GM21723 (cell line): Measurements from ENCODE around the gene ANKRD35.
"Not testable (repeated sequence)": the region's sequence is repeated elsewhere in the genome, so short reads cannot be mapped to it uniquely, and the experiment has no call there.

Experiments
- ATAC-seq: cut with Tn5 transposase; IDR thresholded peaks from one replicate; pipeline ENCODE4 v1.9.1; 2021; ENCODE audit warnings: mild to moderate bottlenecking, moderate library complexity; ENCODE audit not compliant: unreplicated experiment

Gene ANKRD35

GRCh38 chr1:145858238-145858900, 27.3 kb downstream of the ANKRD35 start:
- peak; percentile 7 for ATAC-seq

- no peak for ATAC-seq
Measured at GRCh38 chr1:145857170-145857569, 28.5 kb downstream of the ANKRD35 start.

GRCh38 chr1:145855426-145855948, 30.2 kb downstream of the ANKRD35 start:
- no peak for ATAC-seq

- no peak for ATAC-seq
Measured at GRCh38 chr1:145849356-145850160, 36.1 kb downstream of the ANKRD35 start.

GRCh38 chr1:145847827-145848226, 37.8 kb downstream of the ANKRD35 start:
- ATAC-seq: no peak

- peak; percentile 36 for ATAC-seq
Measured at GRCh38 chr1:145846201-145846612, 39.5 kb downstream of the ANKRD35 start.

- ATAC-seq: peak; percentile 69
Measured at GRCh38 chr1:145845514-145846161, 40.0 kb downstream of the ANKRD35 start, which contains the start of gene NUDT17. TSS of gene NUDT17 (plus strand) at chr1:145845630. CDS start at chr1:145845641, 11 bp downstream.

GRCh38 chr1:145845144-145845513, 40.5 kb downstream of the ANKRD35 start:
- peak; percentile 70 for ATAC-seq

GRCh38 chr1:145843031-145843430, 42.6 kb downstream of the ANKRD35 start:
- ATAC-seq: no peak

- no peak for ATAC-seq
Measured at GRCh38 chr1:145837656-145838055, 48.0 kb downstream of the ANKRD35 start.

- ATAC-seq: not testable (repeated sequence)
Measured at GRCh38 chr1:145830810-145831209, 54.9 kb downstream of the ANKRD35 start.

- ATAC-seq: no peak
Measured at GRCh38 chr1:145828367-145829026, 57.2 kb downstream of the ANKRD35 start.

- no peak for ATAC-seq
Measured at GRCh38 chr1:145827966-145828365, 57.7 kb downstream of the ANKRD35 start.

- ATAC-seq: no peak
Measured at GRCh38 chr1:145826030-145826429, 59.6 kb downstream of the ANKRD35 start.

GRCh38 chr1:145824499-145824842, 61.2 kb downstream of the ANKRD35 start:
- ATAC-seq: no peak

GRCh38 chr1:145823565-145824498, 61.8 kb downstream of the ANKRD35 start, which contains the start of the genes POLR3C and RNF115:
TSS of gene POLR3C (plus strand) at chr1:145824200. CDS start at chr1:145825777, 1,577 bp downstream.
TSS of gene RNF115 (minus strand) at chr1:145824095. CDS start at chr1:145823873, 222 bp downstream.
- peak; percentile 88 for ATAC-seq

- not testable (repeated sequence) for ATAC-seq
Measured at GRCh38 chr1:145822779-145823331, 62.8 kb downstream of the ANKRD35 start.

GRCh38 chr1:145818095-145818494, 67.6 kb downstream of the ANKRD35 start:
- ATAC-seq: not testable (repeated sequence)
